Peyer's patch (tissue), 4 donors: ENCODE measurements around the gene CDC34. TPM values are rescaled to one million over a fixed set of nuclear protein-coding genes. Genes with fewer than 3 reads are reported as not detected.

Experiments
- DNase-seq, 3 donors: peaks; one replicate each; pipeline ENCODE4 v3.0.0-alpha.2; 2017 to 2019
- H3K27ac ChIP-seq, 4 donors: fragments of 200-600 bp; sonication (generic); one replicate each; pipeline ENCODE4 v1.5.1; 2016 to 2019
- H3K27me3 ChIP-seq, 2 donors: fragments of 200-600 bp; sonication (generic); one replicate each; pipeline ENCODE4 v1.5.1; 2019
- H3K36me3 ChIP-seq, 3 donors: fragments of 200-600 bp; sonication (generic); one replicate each; pipeline ENCODE4 v1.5.1; 2016 to 2019
- H3K4me1 ChIP-seq, 4 donors: fragments of 200-600 bp; sonication (generic); one replicate each; pipeline ENCODE4 v1.5.1; 2016 to 2019
- H3K4me3 ChIP-seq, 4 donors: fragments of 200-600 bp; sonication (generic); 1 replicate in 3 of 4; 2 replicates in 1 of 4; pipeline ENCODE4 v1.5.1; 2016 to 2019; ENCODE audit warnings: mild to moderate bottlenecking in 1 of 4
- H3K9me3 ChIP-seq, 4 donors: fragments of 200-600 bp; sonication (generic); one replicate each; pipeline ENCODE4 v1.5.1; 2016 to 2019; ENCODE audit warnings: mild to moderate bottlenecking in 1 of 4
- CTCF ChIP-seq, 6 experiments: fragments of 450-650 bp in 4 of 6; fragments of 200-600 bp in 2 of 6; sonication (generic) in 1 of 6; IDR thresholded peaks; one replicate each; pipeline ENCODE4 v1.5.1; 2017 to 2019; ENCODE audit warnings: antibody characterized with exemption in 6 of 6, mild to moderate bottlenecking in 3 of 6, moderate library complexity in 1 of 6
- POLR2A ChIP-seq, 2 donors: fragments of 450-650 bp; IDR thresholded peaks; one replicate each; pipeline ENCODE4 v1.5.1; 2017; ENCODE audit warnings: antibody characterized with exemption in 2 of 2, mild to moderate bottlenecking in 2 of 2, moderate library complexity in 2 of 2
- total RNA-seq, 4 donors: library from RNA; depleted of rRNA; stranded (reverse); fragments of >200 nt; gene quantifications; one replicate each; pipeline ENCODE4 v1.1.0, GENCODE V29; 2016

The CDC34 gene
- total RNA-seq, 4 donors from 2014 or later, result 65.6 to 91.1 (median 75.2) TPM

GRCh38 chr19:501646-502045 is 29.9 kb upstream of the CDC34 start:
- no peaks in the 10 kb centered on the region for H3K9me3 ChIP-seq
- DNase-seq, result no peak
- H3K27me3 ChIP-seq, result peaks cover 0 to 18% of the 10 kb centered on the region in 2 donors
- H3K4me3 ChIP-seq, result no peak overlapping the region
- peaks cover 0 to 18% (median 6%) of the 10 kb centered on the region in 4 donors for H3K4me1 ChIP-seq
- H3K27ac ChIP-seq, result no peak overlapping the region
- H3K36me3 ChIP-seq, result no peaks in the 10 kb centered on the region
- no peak for TF ChIP-seq CTCF (IDR thresholded peaks at IDR 0.05)
- no peak for TF ChIP-seq POLR2A (IDR thresholded peaks at IDR 0.05)

GRCh38 chr19:504616-505015 is 26.9 kb upstream of the CDC34 start:
- Histone ChIP-seq H3K27me3 (no peaks in the 10 kb centered on the region), H3K9me3 (no peaks in the 10 kb centered on the region), H3K36me3 (peaks cover 0 to 3% (median 0%) of the 10 kb centered on the region in 3 donors), H3K27ac (no peak overlapping the region), H3K4me3 (no peak overlapping the region), H3K4me1 (peaks cover 5 to 23% (median 9%) of the 10 kb centered on the region in 4 donors)
- DNase-seq, result no peak
- TF ChIP-seq CTCF (IDR thresholded peaks at IDR 0.05) (no peak), POLR2A (IDR thresholded peaks at IDR 0.05) (no peak)

GRCh38 chr19:506404-507285 is 24.9 kb upstream of the CDC34 start:
- Histone ChIP-seq H3K36me3 (peaks cover 0 to 6% (median 0%) of the 10 kb centered on the region in 3 donors), H3K27me3 (no peaks in the 10 kb centered on the region), H3K27ac (peak overlapping the region; percentile 84 to 98 (median 94)), H3K4me1 (peaks cover 5 to 40% (median 16%) of the 10 kb centered on the region in 4 donors), H3K9me3 (no peaks in the 10 kb centered on the region), H3K4me3 (peak overlapping the region; percentile 84 to 100 (median 99))
- TF ChIP-seq CTCF (IDR thresholded peaks at IDR 0.05), result peak; percentile 94 to 99 (median 98)
- no peak for TF ChIP-seq POLR2A (IDR thresholded peaks at IDR 0.05)
- DNase-seq, result peak; percentile 95 to 99 (median 96)

- TF ChIP-seq POLR2A (IDR thresholded peaks at IDR 0.05), result peak; percentile 14 to 21
- TF ChIP-seq CTCF (IDR thresholded peaks at IDR 0.05), result peak in 4 of 6 experiments; percentile 19 to 33 (median 24)
- H3K4me3 ChIP-seq, result peak within 1 kb of the TSS; percentile 84 to 100 (median 99)
- H3K9me3 ChIP-seq, result no peaks in the 10 kb centered on the region
- peak; percentile 88 to 94 (median 91) for DNase-seq
- peaks cover 0 to 6% (median 0%) of the 10 kb centered on the region in 3 donors for H3K36me3 ChIP-seq
- H3K27me3 ChIP-seq, result no peaks in the 10 kb centered on the region
- peaks cover 5 to 40% (median 17%) of the 10 kb centered on the region in 4 donors for H3K4me1 ChIP-seq
- H3K27ac ChIP-seq, result peak within 1 kb of the TSS; percentile 84 to 98 (median 94)
These were observed 24.0 kb upstream of the CDC34 start, which contains the start of gene TPGS1 for GRCh38 chr19:507286-508203. TSS of gene TPGS1 (plus strand) at chr19:507497. CDS start at chr19:507507, 10 bp downstream.
